Hippocampal formation (tissue), 2 donors: ENCODE data around the gene NR4A1.
A peak's percentile ranks its signal among the peaks of the same experiment; 100 is the strongest.

ENCODE experiments used
- DNase-seq, 2 donors: peaks; one replicate each; lab custom pipeline; 2025; lab: John Stamatoyannopoulos, UW

Gene NR4A1

GRCh38 chr12:52079576-52080402 is 28.5 kb downstream of the NR4A1 start, which contains the start of gene SMIM41:
SMIM41 (plus strand) TSS chr12:52079704; CDS start chr12:52079780, 76 bp downstream.
- no peak for DNase-seq

GRCh38 chr12:52080403-52081251 is 29.4 kb downstream of the NR4A1 start:
- no peak for DNase-seq

GRCh38 chr12:52081263-52081733 is 30.1 kb downstream of the NR4A1 start:
- DNase-seq: no peak

- no peak for DNase-seq
Observed at GRCh38 chr12:52082026-52082668, 30.9 kb downstream of the NR4A1 start.

GRCh38 chr12:52082669-52082987 is 31.4 kb downstream of the NR4A1 start:
- DNase-seq: no peak

GRCh38 chr12:52082988-52083637 is 31.9 kb downstream of the NR4A1 start:
- peak in 1 of 2 donors; percentile 25 for DNase-seq

- no peak for DNase-seq
Observed at GRCh38 chr12:52083638-52083996, 32.4 kb downstream of the NR4A1 start.

- DNase-seq: no peak
Observed at GRCh38 chr12:52084491-52085231, 33.4 kb downstream of the NR4A1 start.

GRCh38 chr12:52085682-52086180 is 34.5 kb downstream of the NR4A1 start:
- DNase-seq: no peak

GRCh38 chr12:52086366-52086765 is 35.1 kb downstream of the NR4A1 start:
- no peak for DNase-seq

GRCh38 chr12:52086944-52087835 is 35.9 kb downstream of the NR4A1 start:
- DNase-seq: no peak

- DNase-seq: no peak
Observed at GRCh38 chr12:52087961-52088820, 36.9 kb downstream of the NR4A1 start.

- no peak for DNase-seq
Observed at GRCh38 chr12:52089491-52089890, 38.2 kb downstream of the NR4A1 start.

- DNase-seq: no peak
Observed at GRCh38 chr12:52090291-52090690, 39.0 kb downstream of the NR4A1 start.

- no peak for DNase-seq
Observed at GRCh38 chr12:52091061-52091460, 39.8 kb downstream of the NR4A1 start.

GRCh38 chr12:52091869-52092268 is 40.6 kb downstream of the NR4A1 start:
- no peak for DNase-seq

- DNase-seq: no peak
Observed at GRCh38 chr12:52093346-52093745, 42.1 kb downstream of the NR4A1 start.

- DNase-seq: no peak
Observed at GRCh38 chr12:52096332-52097044, 45.2 kb downstream of the NR4A1 start.
